Cardiac muscle cell (in vitro differentiated cells and primary cell): ENCODE results near the gene DLG2. TPM values are rescaled to one million over a fixed set of nuclear protein-coding genes. Genes with fewer than 3 reads are reported as not detected.
A peak's percentile ranks its signal among the peaks of the same experiment; 100 is the strongest.

Experiments
- DNase-seq, 2 donors: peaks; one replicate each; pipeline versions ENCODE4 v3.0.0 to v3.0.0-alpha.2; 2010 to 2017; ENCODE audit warnings: low read depth in 1 of 2, low spot score in 1 of 2
- H3K27ac ChIP-seq: fragments of 200-600 bp; sonication (generic); 2 replicates; pipeline ENCODE4 v1.5.1; 2016
- H3K27me3 ChIP-seq: fragments of 200-600 bp; sonication (generic); 2 replicates; pipeline ENCODE4 v1.6.0; 2016; ENCODE audit warnings: control low read depth
- H3K36me3 ChIP-seq: fragments of 200-600 bp; sonication (generic); 2 replicates; pipeline ENCODE4 v1.5.1; 2016; ENCODE audit warnings: control low read depth
- H3K4me1 ChIP-seq: fragments of 200-600 bp; sonication (generic); 2 replicates; pipeline ENCODE4 v1.8.1; 2017; ENCODE audit warnings: low read depth, mild to moderate bottlenecking, mixed run types
- H3K4me3 ChIP-seq: fragments of 200-600 bp; sonication (generic); 2 replicates; pipeline ENCODE4 v1.5.1; 2016; ENCODE audit warnings: mild to moderate bottlenecking
- H3K9me3 ChIP-seq: fragments of 200-600 bp; sonication (generic); 2 replicates; pipeline ENCODE4 v1.5.1; 2017; ENCODE audit warnings: low read depth, mild to moderate bottlenecking, control low read depth
- polyA plus RNA-seq: library from polyadenylated mRNA; unstranded; fragments of >200 nt; fragmentation: Nextera tagmentation; extraction: Ambion mirVana; gene quantifications from 2 replicates; pipeline ENCODE4 v1.2.1, GENCODE V29; 2016
- total RNA-seq: library from RNA; depleted of rRNA; stranded (reverse); fragments of >200 nt; gene quantifications from 2 replicates; pipeline ENCODE4 v1.2.3, GENCODE V29; 2016
- TF ChIP-seq, protein P1 (sequence below): IDR thresholded peaks from 2 replicates; pipeline ENCODE4 v1.5.1; 2012; ENCODE audit warnings: low read depth, mild to moderate bottlenecking, low read length

The DLG2 gene
- total and polyA plus RNA-seq, 2 experiments from 2014 or later: 3.5 to 15.9 TPM

DNA sequence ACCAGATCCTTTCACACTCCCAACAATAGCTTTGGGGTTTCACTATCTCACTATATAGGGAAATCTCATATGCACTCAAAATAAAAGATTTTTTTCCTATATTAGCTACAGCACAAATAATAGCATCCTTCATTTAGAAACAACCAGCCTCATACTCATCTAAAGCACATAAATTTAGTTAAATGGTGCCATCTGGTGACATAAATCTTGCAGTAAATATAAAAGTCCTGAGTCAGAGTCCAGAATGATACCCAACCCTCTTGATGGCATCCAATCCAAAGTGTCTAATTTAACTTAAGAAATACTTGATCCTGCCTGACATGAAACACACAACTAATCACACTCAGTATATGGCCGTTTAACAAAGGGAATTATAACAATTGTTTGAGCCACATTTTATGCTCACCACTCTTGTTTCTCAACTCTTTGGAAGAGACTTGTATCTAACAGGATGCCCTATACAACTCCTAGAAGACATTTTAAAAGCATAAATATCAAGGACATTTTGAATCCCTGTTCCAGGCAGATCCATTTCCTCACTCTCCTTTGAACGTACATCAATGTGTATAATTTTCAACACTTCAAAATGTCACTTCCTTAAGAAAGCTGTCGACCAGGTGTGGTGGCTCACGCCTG is 36.2 kb downstream of the DLG2 start:
- no peaks in the 10 kb centered on the region for H3K9me3 ChIP-seq
- H3K27ac ChIP-seq: no peak overlapping the region
- H3K4me3 ChIP-seq: no peak overlapping the region
- no peaks in the 10 kb centered on the region for H3K36me3 ChIP-seq
- TF ChIP-seq, protein P1, sequence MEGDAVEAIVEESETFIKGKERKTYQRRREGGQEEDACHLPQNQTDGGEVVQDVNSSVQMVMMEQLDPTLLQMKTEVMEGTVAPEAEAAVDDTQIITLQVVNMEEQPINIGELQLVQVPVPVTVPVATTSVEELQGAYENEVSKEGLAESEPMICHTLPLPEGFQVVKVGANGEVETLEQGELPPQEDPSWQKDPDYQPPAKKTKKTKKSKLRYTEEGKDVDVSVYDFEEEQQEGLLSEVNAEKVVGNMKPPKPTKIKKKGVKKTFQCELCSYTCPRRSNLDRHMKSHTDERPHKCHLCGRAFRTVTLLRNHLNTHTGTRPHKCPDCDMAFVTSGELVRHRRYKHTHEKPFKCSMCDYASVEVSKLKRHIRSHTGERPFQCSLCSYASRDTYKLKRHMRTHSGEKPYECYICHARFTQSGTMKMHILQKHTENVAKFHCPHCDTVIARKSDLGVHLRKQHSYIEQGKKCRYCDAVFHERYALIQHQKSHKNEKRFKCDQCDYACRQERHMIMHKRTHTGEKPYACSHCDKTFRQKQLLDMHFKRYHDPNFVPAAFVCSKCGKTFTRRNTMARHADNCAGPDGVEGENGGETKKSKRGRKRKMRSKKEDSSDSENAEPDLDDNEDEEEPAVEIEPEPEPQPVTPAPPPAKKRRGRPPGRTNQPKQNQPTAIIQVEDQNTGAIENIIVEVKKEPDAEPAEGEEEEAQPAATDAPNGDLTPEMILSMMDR: no peak
- no peaks in the 10 kb centered on the region for H3K27me3 ChIP-seq
- DNase-seq: peak; percentile 33 to 43
- H3K4me1 ChIP-seq: no peaks in the 10 kb centered on the region

DNA sequence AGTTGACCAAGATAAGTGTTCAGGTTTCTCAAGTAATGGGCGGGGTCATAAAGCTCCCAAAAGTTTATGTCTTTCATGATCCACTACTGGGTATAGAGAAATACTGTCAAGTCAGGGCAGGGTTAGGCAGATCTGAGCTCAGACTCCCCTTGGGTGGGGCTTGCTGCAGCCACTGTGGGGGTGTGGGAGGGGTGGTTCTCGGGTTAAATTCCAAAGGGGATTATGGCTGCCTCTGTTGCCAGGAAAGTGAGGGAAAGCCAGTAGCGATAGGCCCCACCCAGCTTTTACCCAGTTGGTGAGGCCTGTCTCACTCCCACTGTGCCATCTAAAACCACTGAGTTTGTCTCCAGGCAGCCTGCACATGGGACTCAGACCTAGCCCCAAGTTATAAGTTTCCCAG is 37.8 kb downstream of the DLG2 start:
- H3K4me1 ChIP-seq: no peaks in the 10 kb centered on the region
- no peaks in the 10 kb centered on the region for H3K36me3 ChIP-seq
- no peak overlapping the region for H3K4me3 ChIP-seq
- TF ChIP-seq, protein P1: no peak
- no peaks in the 10 kb centered on the region for H3K9me3 ChIP-seq
- DNase-seq: no peak
- no peak overlapping the region for H3K27ac ChIP-seq
- H3K27me3 ChIP-seq: no peaks in the 10 kb centered on the region

DNA sequence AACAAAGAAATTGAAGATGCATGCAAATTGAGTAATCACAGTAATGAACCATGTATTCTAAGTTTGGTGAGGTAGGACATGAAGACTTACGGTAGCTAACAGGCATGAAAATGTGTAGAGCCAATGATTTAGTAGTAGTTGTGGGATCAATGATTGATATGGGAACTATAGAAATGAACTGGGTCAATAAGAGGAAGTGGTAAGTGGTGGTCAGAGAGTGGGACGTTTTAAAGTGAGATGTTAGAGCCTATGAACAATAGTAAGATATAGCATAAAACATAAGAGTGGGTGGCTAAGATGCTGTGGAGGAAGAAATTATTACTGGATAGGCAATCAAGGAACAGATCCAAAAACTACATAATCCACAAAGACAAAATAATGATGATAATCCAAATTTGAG is 45.0 kb downstream of the DLG2 start:
- DNase-seq: no peak
- Histone ChIP-seq H3K27me3 (no peaks in the 10 kb centered on the region), H3K4me3 (no peak overlapping the region), H3K4me1 (no peaks in the 10 kb centered on the region), H3K36me3 (no peaks in the 10 kb centered on the region), H3K27ac (no peak overlapping the region), H3K9me3 (no peaks in the 10 kb centered on the region)
- TF ChIP-seq, protein P1: no peak

DNA sequence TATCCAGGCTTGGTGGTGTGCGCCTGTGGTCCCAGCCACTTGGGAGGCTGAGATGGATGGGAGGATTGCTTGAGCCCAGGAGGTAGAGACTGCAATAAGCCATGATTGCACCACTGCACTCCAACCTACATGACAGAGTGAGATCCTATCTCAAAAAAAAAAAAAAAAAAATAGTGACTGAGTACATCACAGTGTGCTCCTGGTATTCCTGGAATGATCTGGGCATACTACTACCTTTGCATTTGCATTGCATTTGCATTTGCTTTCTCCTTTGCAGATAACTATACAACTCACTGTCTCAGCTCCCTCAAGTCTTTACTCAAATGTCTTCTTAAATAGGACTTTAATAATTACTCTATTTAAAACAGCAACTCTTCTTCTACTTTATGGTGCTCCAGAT is 51.8 kb downstream of the DLG2 start:
- no peaks in the 10 kb centered on the region for H3K27me3 ChIP-seq
- no peak overlapping the region for H3K4me3 ChIP-seq
- no peaks in the 10 kb centered on the region for H3K9me3 ChIP-seq
- DNase-seq: no peak
- H3K27ac ChIP-seq: no peak overlapping the region
- H3K4me1 ChIP-seq: no peaks in the 10 kb centered on the region
- TF ChIP-seq, protein P1: no peak
- no peaks in the 10 kb centered on the region for H3K36me3 ChIP-seq

DNA sequence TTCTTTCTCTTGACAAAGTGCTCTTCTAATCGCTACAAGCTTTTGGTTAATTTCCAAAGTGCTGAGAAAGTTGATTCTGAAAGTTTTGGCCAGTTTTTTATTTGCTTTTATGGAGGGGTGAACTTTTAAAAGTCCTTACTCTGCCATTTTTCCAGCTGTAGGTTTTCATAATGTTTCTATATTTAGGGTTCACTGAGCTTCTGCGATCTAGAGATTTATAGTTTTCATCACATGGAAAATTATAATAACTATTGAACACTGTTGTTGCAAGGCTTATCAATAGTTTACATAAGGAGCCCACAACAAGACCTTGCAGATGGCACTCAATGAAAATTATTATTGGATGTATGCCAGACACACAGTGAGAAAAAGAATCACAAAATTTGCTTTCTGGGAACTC is 55.1 kb downstream of the DLG2 start:
- DNase-seq: no peak
- Histone ChIP-seq H3K4me3 (no peak overlapping the region), H3K4me1 (no peaks in the 10 kb centered on the region), H3K27ac (no peak overlapping the region), H3K9me3 (no peaks in the 10 kb centered on the region), H3K36me3 (no peaks in the 10 kb centered on the region), H3K27me3 (no peaks in the 10 kb centered on the region)
- TF ChIP-seq, protein P1: no peak
